GM21825 (cell line): ENCODE results near the gene ALDH1A2.

ENCODE experiments used
- ATAC-seq: cut with Tn5 transposase; IDR thresholded peaks from one replicate; pipeline ENCODE4 v1.9.1; 2021; ENCODE audit warnings: mild to moderate bottlenecking, moderate library complexity; ENCODE audit not compliant: unreplicated experiment

Gene ALDH1A2

DNA sequence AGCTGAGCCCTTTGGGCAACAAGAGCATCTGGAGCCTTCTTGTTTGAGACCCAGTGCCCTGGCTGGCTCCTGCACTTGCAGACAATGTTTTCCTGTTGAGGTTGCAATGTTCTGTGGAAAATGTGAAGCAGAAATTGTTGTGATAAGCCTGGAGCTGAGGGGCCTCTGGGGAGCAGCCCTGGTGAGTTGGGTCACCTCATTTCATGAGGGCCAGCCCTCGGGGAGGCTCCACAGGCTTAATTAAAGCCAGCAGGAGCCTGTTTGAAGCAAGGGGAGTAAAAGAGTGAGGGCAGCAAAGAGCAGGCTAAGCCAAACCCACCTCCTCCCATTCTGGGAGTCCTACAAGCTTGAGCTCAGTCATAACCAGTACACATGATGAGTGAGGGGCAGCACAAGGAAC lies 154.3 kb downstream of the ALDH1A2 start:
- no peak for ATAC-seq

DNA sequence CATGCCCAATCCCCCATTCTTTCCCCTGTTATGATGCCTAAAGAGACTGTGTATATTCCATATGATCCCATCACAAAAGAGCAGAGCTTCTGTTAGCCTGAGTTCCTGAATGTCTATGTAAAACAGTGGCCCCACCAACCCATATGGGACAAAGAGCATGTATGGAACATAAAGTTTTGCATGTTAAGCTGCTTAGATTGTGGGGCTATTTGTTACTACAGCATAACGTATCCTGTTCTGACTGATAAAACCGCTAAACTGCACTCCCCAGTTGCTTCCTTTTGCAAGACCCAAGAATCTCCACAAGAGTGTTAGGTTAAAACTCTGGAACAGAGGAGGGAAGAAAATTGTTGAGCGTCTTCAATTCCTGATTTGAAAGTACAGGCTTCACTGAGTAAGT lies 154.8 kb downstream of the ALDH1A2 start:
- ATAC-seq = no peak

DNA sequence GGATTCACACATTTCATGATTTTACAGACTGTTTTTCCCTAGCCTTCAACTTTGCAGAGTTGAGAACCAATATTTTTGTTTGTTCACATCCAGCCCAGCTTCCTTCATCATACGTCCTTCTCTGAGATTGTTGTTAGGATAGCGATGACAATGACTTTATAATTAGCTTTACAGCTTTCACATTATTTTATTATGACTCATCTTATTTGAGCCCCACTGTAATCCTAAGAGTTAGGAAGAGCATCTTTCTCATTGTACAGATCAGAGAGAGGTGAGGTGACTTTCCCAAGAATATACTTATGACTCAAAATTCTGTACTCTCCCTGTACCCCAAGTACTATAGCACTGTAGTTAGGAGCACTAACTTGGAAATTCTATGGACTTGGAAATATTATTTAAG lies 156.1 kb downstream of the ALDH1A2 start:
- no peak for ATAC-seq

DNA sequence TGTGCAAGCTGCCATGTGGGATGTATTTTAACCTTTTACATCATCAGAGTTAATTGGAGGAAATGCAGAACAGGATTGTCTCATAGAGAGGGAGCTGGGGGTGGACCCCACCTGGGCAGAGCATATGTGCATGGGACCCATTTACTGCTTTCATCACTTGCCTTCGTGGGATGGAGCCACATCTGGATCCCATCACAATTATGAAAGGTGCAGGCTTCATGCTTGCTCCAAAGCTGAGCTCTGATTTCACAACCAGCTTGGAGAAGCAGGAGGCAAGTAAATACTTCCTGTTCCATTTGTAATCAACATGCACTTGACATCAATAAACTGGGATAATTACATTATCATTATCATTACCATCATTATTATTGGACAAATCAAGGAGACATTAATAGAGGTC lies 161.9 kb downstream of the ALDH1A2 start:
- no peak for ATAC-seq
